Omental fat pad (tissue), 4 donors: ENCODE measurements around the gene MYCN. TPM values are rescaled to one million over a fixed set of nuclear protein-coding genes. Genes with fewer than 3 reads are reported as not detected.

ENCODE experiments used
- ATAC-seq: fragments of 150-250 bp; one replicate; pipeline ENCODE4 v1.9.1; 2016; ENCODE audit warnings: mild to moderate bottlenecking, moderate library complexity; ENCODE audit not compliant: low FRiP score
- DNase-seq: peaks from one replicate; pipeline ENCODE4 v3.0.0-alpha.2; 2019; ENCODE audit warnings: low spot score
- total RNA-seq, 4 donors: library from RNA; depleted of rRNA; stranded (reverse); fragments of >200 nt; gene quantifications; one replicate each; pipeline ENCODE4 v1.1.0, GENCODE V29; 2016
- TF ChIP-seq, protein P1 (sequence below), 3 donors: fragments of 450-650 bp; IDR thresholded peaks; one replicate each; pipeline ENCODE4 v1.5.1; 2016 to 2017; ENCODE audit warnings: antibody characterized with exemption in 3 of 3, mild to moderate bottlenecking in 3 of 3, moderate library complexity in 2 of 3

MYCN gene
- total RNA-seq, 4 donors from 2014 or later: 0.19 to 0.47 TPM; not detected in 2

DNA sequence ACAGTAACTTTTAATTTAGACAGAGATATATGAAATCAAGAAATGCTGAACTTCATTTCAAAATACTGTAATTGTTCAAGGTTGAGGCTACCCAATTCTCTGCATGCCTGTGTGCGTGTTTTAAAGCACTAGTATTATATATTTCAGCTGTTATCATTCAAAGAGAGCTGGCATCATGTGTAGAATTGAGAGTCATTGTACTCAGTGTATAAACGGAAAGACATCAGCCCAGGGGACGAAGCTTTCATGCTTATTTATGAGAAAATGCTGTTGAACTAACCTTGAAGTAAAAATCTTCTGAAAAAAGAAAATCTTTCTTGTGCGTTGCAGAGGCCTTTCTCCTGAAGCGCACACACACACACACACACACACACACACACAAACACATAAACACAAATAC is 48.4 kb downstream of the MYCN start:
- ATAC-seq (no peak), DNase-seq (no peak)
- TF ChIP-seq, protein P1, sequence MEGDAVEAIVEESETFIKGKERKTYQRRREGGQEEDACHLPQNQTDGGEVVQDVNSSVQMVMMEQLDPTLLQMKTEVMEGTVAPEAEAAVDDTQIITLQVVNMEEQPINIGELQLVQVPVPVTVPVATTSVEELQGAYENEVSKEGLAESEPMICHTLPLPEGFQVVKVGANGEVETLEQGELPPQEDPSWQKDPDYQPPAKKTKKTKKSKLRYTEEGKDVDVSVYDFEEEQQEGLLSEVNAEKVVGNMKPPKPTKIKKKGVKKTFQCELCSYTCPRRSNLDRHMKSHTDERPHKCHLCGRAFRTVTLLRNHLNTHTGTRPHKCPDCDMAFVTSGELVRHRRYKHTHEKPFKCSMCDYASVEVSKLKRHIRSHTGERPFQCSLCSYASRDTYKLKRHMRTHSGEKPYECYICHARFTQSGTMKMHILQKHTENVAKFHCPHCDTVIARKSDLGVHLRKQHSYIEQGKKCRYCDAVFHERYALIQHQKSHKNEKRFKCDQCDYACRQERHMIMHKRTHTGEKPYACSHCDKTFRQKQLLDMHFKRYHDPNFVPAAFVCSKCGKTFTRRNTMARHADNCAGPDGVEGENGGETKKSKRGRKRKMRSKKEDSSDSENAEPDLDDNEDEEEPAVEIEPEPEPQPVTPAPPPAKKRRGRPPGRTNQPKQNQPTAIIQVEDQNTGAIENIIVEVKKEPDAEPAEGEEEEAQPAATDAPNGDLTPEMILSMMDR (IDR thresholded peaks at IDR 0.05): no peak

DNA sequence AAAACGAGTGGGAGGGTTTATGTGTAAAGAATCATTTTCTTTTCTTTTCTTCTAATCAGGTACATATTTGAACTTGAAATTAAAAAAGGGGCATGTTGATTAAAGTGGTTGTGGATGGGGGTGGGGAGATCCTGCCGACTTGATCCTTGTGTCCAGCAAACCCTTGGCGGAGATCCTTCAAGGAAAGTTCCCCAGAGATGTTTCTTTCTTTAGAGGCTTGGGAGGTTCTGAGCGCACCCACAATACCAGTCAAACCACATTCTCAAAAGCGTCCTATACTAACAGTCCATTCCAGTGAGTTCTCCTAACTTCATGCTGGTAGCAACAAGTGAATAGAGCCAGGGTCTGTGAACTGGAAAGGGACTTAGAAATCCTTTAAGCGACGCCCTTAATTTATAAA is 49.2 kb downstream of the MYCN start:
- TF ChIP-seq, protein P1 (IDR thresholded peaks at IDR 0.05): no peak
- DNase-seq: no peak
- no peak for ATAC-seq

DNA sequence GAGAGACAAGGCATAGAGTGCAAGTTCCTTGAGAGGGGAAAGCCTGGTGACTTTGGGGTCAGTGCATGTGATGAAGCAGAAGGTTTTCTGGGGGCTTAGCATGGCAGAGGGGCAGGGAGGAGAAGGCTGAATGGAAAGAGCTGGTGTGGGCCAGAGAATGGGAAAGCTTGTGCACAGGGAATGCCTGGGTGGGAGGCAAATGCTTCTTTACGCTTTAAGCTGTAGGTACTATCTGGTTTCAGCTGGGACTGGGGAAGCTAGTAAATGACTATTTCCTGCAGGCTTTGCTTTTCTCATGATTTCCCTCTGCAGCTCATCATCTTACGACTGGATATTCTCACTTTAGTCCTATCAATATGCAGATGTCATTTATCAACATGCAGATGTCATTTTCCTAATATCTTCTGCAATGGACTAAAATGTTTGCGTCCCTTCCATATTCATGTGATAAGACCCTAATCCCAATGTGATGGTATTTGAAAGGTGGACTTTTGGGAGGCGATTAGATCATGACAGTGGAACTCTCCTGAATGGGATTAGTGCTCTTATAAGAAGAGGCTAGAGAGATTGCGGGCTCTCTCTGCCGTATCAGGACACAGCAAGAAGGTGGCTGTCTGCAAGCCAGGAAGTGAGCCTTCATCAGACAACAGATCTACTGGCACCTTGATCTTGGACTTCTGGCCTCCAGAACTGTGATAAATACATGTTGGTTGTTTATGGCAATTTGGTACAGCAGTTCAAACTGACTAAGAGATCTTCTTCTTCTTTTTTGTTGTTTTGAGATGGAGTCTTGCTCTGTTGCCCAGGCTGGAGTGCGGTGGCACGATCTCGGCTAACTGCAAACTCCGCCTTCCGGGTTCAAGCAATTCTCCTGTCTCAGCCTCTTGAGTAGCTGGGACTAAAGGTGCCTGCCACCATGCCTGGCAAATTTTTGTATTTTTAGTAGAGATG is 50.1 kb downstream of the MYCN start:
- ATAC-seq (no peak), DNase-seq (no peak)
- TF ChIP-seq, protein P1 (IDR thresholded peaks at IDR 0.05): no peak

DNA sequence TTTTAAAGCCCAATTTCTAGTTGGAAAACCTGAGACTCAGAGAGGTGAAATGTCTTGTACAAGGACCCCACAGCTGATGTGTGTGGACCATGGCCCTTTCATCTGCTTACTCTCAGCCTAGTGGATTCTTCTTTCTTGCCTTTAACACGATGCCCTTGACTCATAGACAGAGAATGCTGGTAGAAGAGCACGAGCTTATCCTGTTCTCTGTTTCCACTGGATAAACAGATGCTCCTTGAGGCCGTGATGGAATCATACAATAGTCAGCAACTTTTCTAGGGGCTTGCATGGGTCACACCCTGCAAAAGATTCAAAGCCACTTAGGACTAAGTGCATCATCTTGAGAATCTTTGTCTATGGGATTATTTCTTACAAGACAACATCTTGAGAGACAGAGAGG is 50.9 kb downstream of the MYCN start:
- DNase-seq (no peak), ATAC-seq (no peak)
- TF ChIP-seq, protein P1 (IDR thresholded peaks at IDR 0.05): no peak

DNA sequence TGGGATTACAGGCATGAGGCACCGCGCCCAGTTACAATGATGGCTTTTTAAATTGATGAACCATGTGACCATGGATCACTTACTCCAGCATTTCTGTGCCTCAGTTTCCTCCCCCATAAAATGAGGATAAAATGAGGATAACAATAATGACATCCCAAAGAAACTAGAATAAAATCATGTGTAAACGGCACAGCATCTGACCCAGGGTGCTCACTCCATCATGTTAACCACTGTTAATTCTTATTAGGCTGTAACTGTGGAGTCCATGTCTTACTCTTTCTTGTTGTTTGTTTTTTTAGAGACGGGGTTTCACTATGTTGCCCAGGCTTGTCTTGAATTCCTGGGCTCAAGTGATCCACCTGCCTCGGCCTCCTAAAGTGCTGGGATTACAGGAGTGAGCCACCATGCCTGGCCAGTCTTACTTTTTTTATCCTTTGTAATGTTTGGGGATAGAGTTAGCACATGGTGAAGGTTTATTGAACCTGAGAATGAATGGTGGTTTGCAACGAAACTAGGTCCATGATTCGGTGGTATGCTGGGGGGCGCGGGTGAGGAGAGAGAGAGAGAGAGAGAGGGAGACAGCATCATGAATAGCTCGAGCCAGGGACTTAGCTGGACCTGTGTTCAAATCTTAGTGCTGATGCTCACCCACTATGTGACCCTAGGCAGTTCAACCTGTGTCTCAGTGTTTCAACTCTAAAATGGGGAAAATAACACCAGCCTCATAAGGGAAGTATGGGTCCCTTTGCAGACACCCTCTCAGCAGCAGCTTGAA is 52.3 kb downstream of the MYCN start:
- no peak for ATAC-seq
- TF ChIP-seq, protein P1 (IDR thresholded peaks at IDR 0.05): no peak
- no peak for DNase-seq

DNA sequence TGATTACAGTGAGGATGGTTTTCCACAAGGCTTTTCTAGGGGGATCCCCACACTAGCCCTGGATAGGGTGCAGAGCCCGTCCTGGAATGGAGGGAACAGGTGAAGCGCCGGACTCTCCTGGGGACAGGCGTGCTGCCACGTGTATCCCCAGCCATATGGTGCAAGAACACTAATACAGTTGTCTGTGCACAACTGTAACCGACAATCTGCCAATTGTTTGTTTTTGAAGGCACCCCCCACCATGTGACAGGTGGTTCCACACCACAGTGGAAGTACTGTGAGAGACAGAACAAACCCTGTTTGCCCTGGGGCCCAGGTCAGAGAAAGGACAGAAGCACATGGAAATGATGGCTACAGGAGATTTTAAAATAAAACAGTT is 52.9 kb downstream of the MYCN start:
- ATAC-seq (no peak), DNase-seq (no peak)
- TF ChIP-seq, protein P1 (IDR thresholded peaks at IDR 0.05): no peak
